PC-3 (cell line): ENCODE results near the gene P2RX1.

ENCODE experiments used
- CTCF ChIP-seq: fragments of 300-600 bp; sonication (generic); conservative IDR thresholded peaks from 2 replicates; pipeline ENCODE4 v1.5.1; 2017; ENCODE audit warnings: antibody characterized with exemption, low read depth, mild to moderate bottlenecking, low read length
- EZH2 ChIP-seq: fragments of 300-600 bp; sonication (generic); IDR thresholded peaks from one replicate; pipeline ENCODE4 v1.6.1; 2017; ENCODE audit warnings: antibody characterized with exemption, mild to moderate bottlenecking, low read length; ENCODE audit not compliant: unreplicated experiment
- EZH2phosphoT487 ChIP-seq: fragments of 300-600 bp; sonication (generic); IDR thresholded peaks from 2 replicates; pipeline ENCODE4 v1.6.1; 2018; ENCODE audit warnings: mild to moderate bottlenecking, antibody characterized with exemption, low read length, borderline replicate concordance

DNA sequence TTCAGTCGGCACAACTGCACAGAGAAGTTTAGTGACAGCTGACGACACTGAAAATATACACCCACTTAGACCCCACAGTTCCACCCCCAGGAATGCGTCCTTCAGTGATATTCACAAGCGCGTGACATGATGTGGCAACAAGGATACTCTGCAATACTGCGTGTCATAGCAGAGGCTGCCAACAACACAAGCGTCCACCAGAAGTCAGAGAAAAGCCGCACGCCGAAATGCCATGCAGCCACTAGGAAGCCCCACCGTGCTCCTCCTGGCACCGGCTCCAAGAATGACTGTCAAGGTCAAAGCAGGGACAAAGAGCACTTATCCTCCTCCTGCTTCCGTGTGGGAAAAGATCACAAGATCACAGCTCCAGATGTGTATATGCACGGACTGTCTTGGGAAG is 44.5 kb upstream of the P2RX1 start:
- TF ChIP-seq CTCF (no peak), EZH2phosphoT487 (no peak), EZH2 (no peak)
